GM23338 (cell line): ENCODE data around the gene BTNL2. TPM values are rescaled to one million over a fixed set of nuclear protein-coding genes. Genes with fewer than 3 reads are reported as not detected.

ENCODE experiments used
- ATAC-seq: fragments of 200-7000 bp; cut with Tn5 transposase; 3 replicates; pipeline ENCODE4 v1.9.1; 2020
- DNase-seq: peaks from one replicate; pipeline ENCODE4 v3.0.0-alpha.2; 2015; ENCODE audit warnings: low spot score
- H2AFZ ChIP-seq: fragments of 200-600 bp; sonication (generic); 2 replicates; pipeline ENCODE4 v1.8.0; 2016; ENCODE audit warnings: antibody characterized with exemption, mild to moderate bottlenecking, moderate library complexity
- H3F3A ChIP-seq: fragments of 200-600 bp; sonication (generic); replicated peaks from 2 replicates; pipeline ENCODE4 v1.8.0; 2017; ENCODE audit warnings: antibody characterized with exemption, mixed run types, low read depth
- H3K27ac ChIP-seq: fragments of 200-600 bp; sonication (generic); 2 replicates; pipeline ENCODE4 v1.6.1; 2016; ENCODE audit warnings: low read depth
- H3K27me3 ChIP-seq: fragments of 200-600 bp; sonication (generic); 2 replicates; pipeline ENCODE4 v1.8.0; 2016; ENCODE audit warnings: mild to moderate bottlenecking, mixed run types, moderate library complexity; ENCODE audit not compliant: insufficient read depth
- H3K36me3 ChIP-seq: fragments of 200-600 bp; sonication (generic); 2 replicates; pipeline ENCODE4 v1.8.0; 2016; ENCODE audit warnings: mild to moderate bottlenecking; ENCODE audit not compliant: insufficient read depth
- H3K4me1 ChIP-seq: fragments of 200-600 bp; sonication (generic); 2 replicates; pipeline ENCODE4 v1.8.0; 2016; ENCODE audit warnings: mild to moderate bottlenecking, moderate library complexity; ENCODE audit not compliant: insufficient read depth
- H3K4me2 ChIP-seq: fragments of 200-600 bp; sonication (generic); 2 replicates; pipeline ENCODE4 v1.7.1; 2017; ENCODE audit warnings: mixed run types
- H3K4me3 ChIP-seq: fragments of 200-600 bp; sonication (generic); 2 replicates; pipeline ENCODE4 v1.6.1; 2016; ENCODE audit warnings: mixed run types
- H3K79me2 ChIP-seq: fragments of 200-600 bp; sonication (generic); replicated peaks from 2 replicates; pipeline ENCODE4 v1.8.0; 2017; ENCODE audit warnings: mild to moderate bottlenecking; ENCODE audit not compliant: insufficient read depth
- H3K9me2 ChIP-seq: fragments of 200-600 bp; sonication (generic); 2 replicates; pipeline ENCODE4 v1.8.0; 2017; ENCODE audit not compliant: insufficient read depth
- H4K20me1 ChIP-seq: fragments of 200-600 bp; sonication (generic); replicated peaks from 2 replicates; pipeline ENCODE4 v1.8.0; 2017; ENCODE audit warnings: mild to moderate bottlenecking; ENCODE audit not compliant: insufficient read depth
- H3K27ac Mint-ChIP-seq: 2 replicates; pipeline ENCODE4 v1.8.0; 2020; ENCODE audit warnings: inconsistent platforms, mild to moderate bottlenecking, moderate library complexity, mixed read lengths
- H3K27me3 Mint-ChIP-seq: 3 replicates; pipeline ENCODE4 v1.8.0; 2022; ENCODE audit warnings: low read depth, mild to moderate bottlenecking, moderate library complexity, mixed read lengths, inconsistent platforms; ENCODE audit not compliant: insufficient read depth, poor library complexity
- H3K36me3 Mint-ChIP-seq: 3 replicates; pipeline ENCODE4 v1.8.0; 2021; ENCODE audit warnings: low read depth, mild to moderate bottlenecking, inconsistent platforms, moderate library complexity, mixed read lengths
- H3K4me1 Mint-ChIP-seq: 3 replicates; pipeline ENCODE4 v1.8.0; 2020; ENCODE audit warnings: mild to moderate bottlenecking, inconsistent platforms, mixed read lengths
- H3K4me3 Mint-ChIP-seq: 3 replicates; pipeline ENCODE4 v1.8.0; 2021; ENCODE audit warnings: moderate library complexity, mild to moderate bottlenecking, inconsistent platforms, mixed read lengths
- H3K9me3 Mint-ChIP-seq: 3 replicates; pipeline ENCODE4 v1.8.0; 2020; ENCODE audit warnings: moderate library complexity, mild to moderate bottlenecking, inconsistent platforms, mixed read lengths
- CREB1 ChIP-seq: fragments of 250-450 bp; sonication (Bioruptor Pico); IDR thresholded peaks from 2 replicates; pipeline ENCODE4 v1.5.0; 2020; ENCODE audit warnings: low read depth, mild to moderate bottlenecking, moderate library complexity
- EZH2 ChIP-seq: fragments of 200-600 bp; sonication (generic); IDR thresholded peaks from one replicate; pipeline ENCODE4 v1.8.0; 2017; ENCODE audit warnings: antibody characterized with exemption, mild to moderate bottlenecking, low read depth; ENCODE audit not compliant: unreplicated experiment
- EZH2phosphoT487 ChIP-seq: fragments of 200-600 bp; sonication (generic); IDR thresholded peaks from one replicate; pipeline ENCODE4 v1.8.1; 2018; ENCODE audit warnings: antibody characterized with exemption; ENCODE audit not compliant: unreplicated experiment
- NANOG ChIP-seq: IDR thresholded peaks from 2 replicates; pipeline ENCODE4 v1.6.1; 2016; ENCODE audit warnings: antibody characterized with exemption, borderline replicate concordance
- POLR2AphosphoS5 ChIP-seq: IDR thresholded peaks from 2 replicates; pipeline ENCODE4 v1.6.1; 2016; ENCODE audit warnings: antibody characterized with exemption, low read depth
- polyA plus RNA-seq: library from polyadenylated mRNA; unstranded; fragments of >200 nt; fragmentation: Nextera tagmentation; extraction: Ambion mirVana; gene quantifications from 2 replicates; pipeline ENCODE4 v1.2.1, GENCODE V29; 2016
- total RNA-seq: library from RNA; depleted of rRNA; stranded (reverse); fragments of >200 nt; shearing (Covaris generic); gene quantifications from 2 replicates; pipeline ENCODE4 v1.2.3, GENCODE V29; 2014
- TF ChIP-seq, protein P1 (sequence below): fragments of 250-450 bp; sonication (Bioruptor Pico); IDR thresholded peaks from 2 replicates; pipeline ENCODE4 v1.5.0; 2020; ENCODE audit warnings: mild to moderate bottlenecking, moderate library complexity
- TF ChIP-seq, protein P2 (sequence below), 2 experiments: fragments of 200-600 bp in 1 of 2; sonication (generic) in 1 of 2; conservative IDR thresholded peaks; 2 replicates each; pipeline versions ENCODE4 v1.5.1 to v1.6.1; 2016 to 2017; ENCODE audit warnings: antibody characterized with exemption in 2 of 2, low read depth in 2 of 2, mild to moderate bottlenecking in 2 of 2, moderate library complexity in 1 of 2
- TF ChIP-seq, protein P3 (sequence below): IDR thresholded peaks from 2 replicates; pipeline ENCODE4 v1.6.1; 2016; ENCODE audit warnings: antibody characterized with exemption
- TF ChIP-seq, protein P4 (sequence below): IDR thresholded peaks from one replicate; pipeline ENCODE4 v1.6.1; 2018; ENCODE audit warnings: antibody characterized with exemption; ENCODE audit not compliant: unreplicated experiment

BTNL2 gene
- total and polyA plus RNA-seq, 2 experiments from 2014 or later, result not detected

DNA sequence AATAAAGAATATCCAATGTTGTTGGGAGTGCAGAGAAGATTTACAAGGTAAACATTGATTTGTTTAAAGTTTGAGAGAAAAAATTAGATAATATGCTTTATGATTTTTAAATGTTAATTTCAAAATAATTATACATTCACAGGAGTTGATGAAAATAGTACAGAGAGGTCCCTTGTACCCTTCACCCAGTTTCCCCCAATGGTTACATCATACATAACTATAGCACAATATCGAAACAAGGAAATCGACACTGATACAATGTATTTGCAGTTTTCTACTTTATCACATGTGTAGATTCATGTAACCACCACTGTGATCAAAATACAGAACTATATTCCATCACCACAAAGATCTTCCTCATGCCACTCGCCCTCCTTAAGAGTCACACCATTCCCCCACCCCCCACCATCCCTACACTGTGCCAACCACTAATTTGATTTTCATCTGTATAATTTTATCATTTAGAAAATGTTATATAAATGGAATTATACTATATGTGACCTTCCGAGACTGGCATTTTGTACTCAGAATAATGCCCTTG lies 21.0 kb upstream of the BTNL2 start (continued):
- TF ChIP-seq, protein P1, sequence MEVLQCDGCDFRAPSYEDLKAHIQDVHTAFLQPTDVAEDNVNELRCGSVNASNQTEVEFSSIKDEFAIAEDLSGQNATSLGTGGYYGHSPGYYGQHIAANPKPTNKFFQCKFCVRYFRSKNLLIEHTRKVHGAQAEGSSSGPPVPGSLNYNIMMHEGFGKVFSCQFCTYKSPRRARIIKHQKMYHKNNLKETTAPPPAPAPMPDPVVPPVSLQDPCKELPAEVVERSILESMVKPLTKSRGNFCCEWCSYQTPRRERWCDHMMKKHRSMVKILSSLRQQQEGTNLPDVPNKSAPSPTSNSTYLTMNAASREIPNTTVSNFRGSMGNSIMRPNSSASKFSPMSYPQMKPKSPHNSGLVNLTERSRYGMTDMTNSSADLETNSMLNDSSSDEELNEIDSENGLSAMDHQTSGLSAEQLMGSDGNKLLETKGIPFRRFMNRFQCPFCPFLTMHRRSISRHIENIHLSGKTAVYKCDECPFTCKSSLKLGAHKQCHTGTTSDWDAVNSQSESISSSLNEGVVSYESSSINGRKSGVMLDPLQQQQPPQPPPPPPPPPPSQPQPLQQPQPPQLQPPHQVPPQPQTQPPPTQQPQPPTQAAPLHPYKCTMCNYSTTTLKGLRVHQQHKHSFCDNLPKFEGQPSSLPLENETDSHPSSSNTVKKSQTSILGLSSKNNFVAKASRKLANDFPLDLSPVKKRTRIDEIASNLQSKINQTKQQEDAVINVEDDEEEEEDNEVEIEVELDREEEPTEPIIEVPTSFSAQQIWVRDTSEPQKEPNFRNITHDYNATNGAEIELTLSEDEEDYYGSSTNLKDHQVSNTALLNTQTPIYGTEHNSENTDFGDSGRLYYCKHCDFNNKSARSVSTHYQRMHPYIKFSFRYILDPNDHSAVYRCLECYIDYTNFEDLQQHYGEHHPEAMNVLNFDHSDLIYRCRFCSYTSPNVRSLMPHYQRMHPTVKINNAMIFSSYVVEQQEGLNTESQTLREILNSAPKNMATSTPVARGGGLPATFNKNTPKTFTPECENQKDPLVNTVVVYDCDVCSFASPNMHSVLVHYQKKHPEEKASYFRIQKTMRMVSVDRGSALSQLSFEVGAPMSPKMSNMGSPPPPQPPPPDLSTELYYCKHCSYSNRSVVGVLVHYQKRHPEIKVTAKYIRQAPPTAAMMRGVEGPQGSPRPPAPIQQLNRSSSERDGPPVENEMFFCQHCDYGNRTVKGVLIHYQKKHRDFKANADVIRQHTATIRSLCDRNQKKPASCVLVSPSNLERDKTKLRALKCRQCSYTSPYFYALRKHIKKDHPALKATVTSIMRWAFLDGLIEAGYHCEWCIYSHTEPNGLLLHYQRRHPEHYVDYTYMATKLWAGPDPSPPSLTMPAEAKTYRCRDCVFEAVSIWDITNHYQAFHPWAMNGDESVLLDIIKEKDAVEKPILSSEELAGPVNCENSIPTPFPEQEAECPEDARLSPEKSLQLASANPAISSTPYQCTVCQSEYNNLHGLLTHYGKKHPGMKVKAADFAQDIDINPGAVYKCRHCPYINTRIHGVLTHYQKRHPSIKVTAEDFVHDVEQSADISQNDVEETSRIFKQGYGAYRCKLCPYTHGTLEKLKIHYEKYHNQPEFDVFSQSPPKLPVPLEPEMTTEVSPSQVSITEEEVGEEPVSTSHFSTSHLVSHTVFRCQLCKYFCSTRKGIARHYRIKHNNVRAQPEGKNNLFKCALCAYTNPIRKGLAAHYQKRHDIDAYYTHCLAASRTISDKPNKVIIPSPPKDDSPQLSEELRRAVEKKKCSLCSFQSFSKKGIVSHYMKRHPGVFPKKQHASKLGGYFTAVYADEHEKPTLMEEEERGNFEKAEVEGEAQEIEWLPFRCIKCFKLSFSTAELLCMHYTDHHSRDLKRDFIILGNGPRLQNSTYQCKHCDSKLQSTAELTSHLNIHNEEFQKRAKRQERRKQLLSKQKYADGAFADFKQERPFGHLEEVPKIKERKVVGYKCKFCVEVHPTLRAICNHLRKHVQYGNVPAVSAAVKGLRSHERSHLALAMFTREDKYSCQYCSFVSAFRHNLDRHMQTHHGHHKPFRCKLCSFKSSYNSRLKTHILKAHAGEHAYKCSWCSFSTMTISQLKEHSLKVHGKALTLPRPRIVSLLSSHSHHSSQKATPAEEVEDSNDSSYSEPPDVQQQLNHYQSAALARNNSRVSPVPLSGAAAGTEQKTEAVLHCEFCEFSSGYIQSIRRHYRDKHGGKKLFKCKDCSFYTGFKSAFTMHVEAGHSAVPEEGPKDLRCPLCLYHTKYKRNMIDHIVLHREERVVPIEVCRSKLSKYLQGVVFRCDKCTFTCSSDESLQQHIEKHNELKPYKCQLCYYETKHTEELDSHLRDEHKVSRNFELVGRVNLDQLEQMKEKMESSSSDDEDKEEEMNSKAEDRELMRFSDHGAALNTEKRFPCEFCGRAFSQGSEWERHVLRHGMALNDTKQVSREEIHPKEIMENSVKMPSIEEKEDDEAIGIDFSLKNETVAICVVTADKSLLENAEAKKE (CRISPR knock-in tag), result no peak
- TF ChIP-seq, protein P2, sequence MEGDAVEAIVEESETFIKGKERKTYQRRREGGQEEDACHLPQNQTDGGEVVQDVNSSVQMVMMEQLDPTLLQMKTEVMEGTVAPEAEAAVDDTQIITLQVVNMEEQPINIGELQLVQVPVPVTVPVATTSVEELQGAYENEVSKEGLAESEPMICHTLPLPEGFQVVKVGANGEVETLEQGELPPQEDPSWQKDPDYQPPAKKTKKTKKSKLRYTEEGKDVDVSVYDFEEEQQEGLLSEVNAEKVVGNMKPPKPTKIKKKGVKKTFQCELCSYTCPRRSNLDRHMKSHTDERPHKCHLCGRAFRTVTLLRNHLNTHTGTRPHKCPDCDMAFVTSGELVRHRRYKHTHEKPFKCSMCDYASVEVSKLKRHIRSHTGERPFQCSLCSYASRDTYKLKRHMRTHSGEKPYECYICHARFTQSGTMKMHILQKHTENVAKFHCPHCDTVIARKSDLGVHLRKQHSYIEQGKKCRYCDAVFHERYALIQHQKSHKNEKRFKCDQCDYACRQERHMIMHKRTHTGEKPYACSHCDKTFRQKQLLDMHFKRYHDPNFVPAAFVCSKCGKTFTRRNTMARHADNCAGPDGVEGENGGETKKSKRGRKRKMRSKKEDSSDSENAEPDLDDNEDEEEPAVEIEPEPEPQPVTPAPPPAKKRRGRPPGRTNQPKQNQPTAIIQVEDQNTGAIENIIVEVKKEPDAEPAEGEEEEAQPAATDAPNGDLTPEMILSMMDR (conservative IDR thresholded peaks at IDR 0.05; ENCODE audit: low read depth in 2 of 2), result no peak
- TF ChIP-seq, protein P3, sequence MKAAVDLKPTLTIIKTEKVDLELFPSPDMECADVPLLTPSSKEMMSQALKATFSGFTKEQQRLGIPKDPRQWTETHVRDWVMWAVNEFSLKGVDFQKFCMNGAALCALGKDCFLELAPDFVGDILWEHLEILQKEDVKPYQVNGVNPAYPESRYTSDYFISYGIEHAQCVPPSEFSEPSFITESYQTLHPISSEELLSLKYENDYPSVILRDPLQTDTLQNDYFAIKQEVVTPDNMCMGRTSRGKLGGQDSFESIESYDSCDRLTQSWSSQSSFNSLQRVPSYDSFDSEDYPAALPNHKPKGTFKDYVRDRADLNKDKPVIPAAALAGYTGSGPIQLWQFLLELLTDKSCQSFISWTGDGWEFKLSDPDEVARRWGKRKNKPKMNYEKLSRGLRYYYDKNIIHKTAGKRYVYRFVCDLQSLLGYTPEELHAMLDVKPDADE, result no peak
- TF ChIP-seq EZH2phosphoT487, result no peak
- TF ChIP-seq POLR2AphosphoS5, result no peak
- no peak for TF ChIP-seq CREB1

DNA sequence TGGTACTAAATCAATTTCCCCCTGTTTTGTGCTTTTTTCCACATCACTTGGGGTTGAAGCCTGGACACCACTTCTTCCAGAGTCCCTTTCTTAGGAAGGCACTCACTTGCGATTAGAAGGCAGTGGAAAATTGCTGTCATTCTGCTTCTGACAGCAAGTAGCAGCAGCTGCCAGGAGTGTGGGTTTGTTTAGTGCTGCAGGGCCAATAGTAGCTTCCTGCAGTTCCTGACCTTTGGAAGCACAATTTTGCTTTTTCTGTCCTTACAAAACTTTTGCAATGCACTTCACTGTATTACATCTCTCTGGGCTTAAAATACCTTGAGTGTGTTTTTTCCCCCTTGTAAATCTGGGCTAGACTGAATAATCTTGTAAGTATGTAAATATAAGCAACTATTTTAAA lies 20.2 kb upstream of the BTNL2 start:
- Mint-ChIP-seq H3K36me3 (no peaks in the 10 kb centered on the region), H3K27ac (no peak overlapping the region), H3K9me3 (no peaks in the 10 kb centered on the region), H3K4me3 (no peak overlapping the region), H3K27me3 (no peaks in the 10 kb centered on the region), H3K4me1 (no peaks in the 10 kb centered on the region)
- Histone ChIP-seq H4K20me1 (no peaks in the 10 kb centered on the region), H3F3A (no peaks in the 10 kb centered on the region), H3K27me3 (no peaks in the 10 kb centered on the region), H3K27ac (no peak overlapping the region), H2AFZ (peak overlapping the region; percentile 32; the same call in 1 of the 2 replicates), H3K36me3 (no peaks in the 10 kb centered on the region), H3K4me3 (no peak overlapping the region), H3K4me1 (no peaks in the 10 kb centered on the region), H3K9me2 (peaks cover 8% of the 10 kb centered on the region), H3K79me2 (no peaks in the 10 kb centered on the region), H3K4me2 (no peak overlapping the region)
- DNase-seq (no peak), ATAC-seq (no peak)
- TF ChIP-seq, protein P3, result no peak
- TF ChIP-seq, protein P4, sequence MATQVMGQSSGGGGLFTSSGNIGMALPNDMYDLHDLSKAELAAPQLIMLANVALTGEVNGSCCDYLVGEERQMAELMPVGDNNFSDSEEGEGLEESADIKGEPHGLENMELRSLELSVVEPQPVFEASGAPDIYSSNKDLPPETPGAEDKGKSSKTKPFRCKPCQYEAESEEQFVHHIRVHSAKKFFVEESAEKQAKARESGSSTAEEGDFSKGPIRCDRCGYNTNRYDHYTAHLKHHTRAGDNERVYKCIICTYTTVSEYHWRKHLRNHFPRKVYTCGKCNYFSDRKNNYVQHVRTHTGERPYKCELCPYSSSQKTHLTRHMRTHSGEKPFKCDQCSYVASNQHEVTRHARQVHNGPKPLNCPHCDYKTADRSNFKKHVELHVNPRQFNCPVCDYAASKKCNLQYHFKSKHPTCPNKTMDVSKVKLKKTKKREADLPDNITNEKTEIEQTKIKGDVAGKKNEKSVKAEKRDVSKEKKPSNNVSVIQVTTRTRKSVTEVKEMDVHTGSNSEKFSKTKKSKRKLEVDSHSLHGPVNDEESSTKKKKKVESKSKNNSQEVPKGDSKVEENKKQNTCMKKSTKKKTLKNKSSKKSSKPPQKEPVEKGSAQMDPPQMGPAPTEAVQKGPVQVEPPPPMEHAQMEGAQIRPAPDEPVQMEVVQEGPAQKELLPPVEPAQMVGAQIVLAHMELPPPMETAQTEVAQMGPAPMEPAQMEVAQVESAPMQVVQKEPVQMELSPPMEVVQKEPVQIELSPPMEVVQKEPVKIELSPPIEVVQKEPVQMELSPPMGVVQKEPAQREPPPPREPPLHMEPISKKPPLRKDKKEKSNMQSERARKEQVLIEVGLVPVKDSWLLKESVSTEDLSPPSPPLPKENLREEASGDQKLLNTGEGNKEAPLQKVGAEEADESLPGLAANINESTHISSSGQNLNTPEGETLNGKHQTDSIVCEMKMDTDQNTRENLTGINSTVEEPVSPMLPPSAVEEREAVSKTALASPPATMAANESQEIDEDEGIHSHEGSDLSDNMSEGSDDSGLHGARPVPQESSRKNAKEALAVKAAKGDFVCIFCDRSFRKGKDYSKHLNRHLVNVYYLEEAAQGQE, result no peak
- TF ChIP-seq EZH2 (no peak), NANOG (no peak)
